Heart left ventricle (tissue), 13 donors: Measurements from ENCODE around the gene PTHLH.

Experiments used
- POLR2A ChIP-seq, 2 donors: fragments of 450-650 bp; IDR thresholded peaks; one replicate each; pipeline ENCODE4 v1.6.1; 2017; ENCODE audit warnings: antibody characterized with exemption in 2 of 2, mild to moderate bottlenecking in 2 of 2, moderate library complexity in 2 of 2
- TF ChIP-seq, protein P1 (sequence below), 12 donors: fragments of 200-600 bp; sonication (generic) in 4 of 12; IDR thresholded peaks; one replicate each; pipeline versions ENCODE4 v1.5.0 to v1.8.0; 2018 to 2022; ENCODE audit warnings: antibody characterized with exemption in 12 of 12, mild to moderate bottlenecking in 5 of 12
- donor health status: ischemic (EF 13 %, LVEDD 7.1; RV severe dilation, severe dysfunction).
- donor health status: DM: no; HTN: yes; CAD: no.
- donor health status: DM: no; HTN: no; CAD: no.
- donor health status: ischemic (EF 25% LVEDD 6.9; RV normal size, moderate dysfunction).
- donor health status: ischemic (EF 25% LVEDD 5.7; RV mildly dilated, moderate dysfunction).
- donor health status: ischemic (EF 35%, LVEDD 5.7; RV mildly dilated, moderate dysfunction).
- donor health status: nonischemic (EF 11% LVEDD 7.7; RV severe dilation, severe dysfunction).
- donor health status: DM: yes; HTN: yes; CAD: no.
- donor health status: PGD.
- donor health status: ischemic (EF 29% LVEDD 5.4; RV normal size, mild dysfunction).
- donor health status: nonischemic (EF 23%, LVEDD 6.1; RV moderate dilation, normal function).

DNA sequence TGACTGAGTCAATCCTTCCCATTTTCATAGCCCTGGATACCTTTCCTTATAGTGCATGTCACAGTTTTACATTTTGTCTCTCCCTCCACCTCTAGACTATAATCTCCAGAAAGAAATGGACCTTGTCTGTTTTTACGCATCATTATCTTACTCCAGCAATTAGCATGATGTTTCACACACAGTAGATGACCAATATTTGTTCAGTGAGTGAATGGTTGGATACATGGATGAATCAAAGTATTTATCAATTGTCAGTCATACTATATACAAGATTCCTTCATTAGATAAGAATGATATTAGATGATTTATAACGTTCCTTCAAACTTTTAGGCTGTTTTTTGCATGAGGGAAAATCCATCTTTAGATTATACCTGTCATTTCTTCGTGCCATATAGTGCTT, 61.1 kb downstream of the PTHLH start:
- TF ChIP-seq, protein P1, sequence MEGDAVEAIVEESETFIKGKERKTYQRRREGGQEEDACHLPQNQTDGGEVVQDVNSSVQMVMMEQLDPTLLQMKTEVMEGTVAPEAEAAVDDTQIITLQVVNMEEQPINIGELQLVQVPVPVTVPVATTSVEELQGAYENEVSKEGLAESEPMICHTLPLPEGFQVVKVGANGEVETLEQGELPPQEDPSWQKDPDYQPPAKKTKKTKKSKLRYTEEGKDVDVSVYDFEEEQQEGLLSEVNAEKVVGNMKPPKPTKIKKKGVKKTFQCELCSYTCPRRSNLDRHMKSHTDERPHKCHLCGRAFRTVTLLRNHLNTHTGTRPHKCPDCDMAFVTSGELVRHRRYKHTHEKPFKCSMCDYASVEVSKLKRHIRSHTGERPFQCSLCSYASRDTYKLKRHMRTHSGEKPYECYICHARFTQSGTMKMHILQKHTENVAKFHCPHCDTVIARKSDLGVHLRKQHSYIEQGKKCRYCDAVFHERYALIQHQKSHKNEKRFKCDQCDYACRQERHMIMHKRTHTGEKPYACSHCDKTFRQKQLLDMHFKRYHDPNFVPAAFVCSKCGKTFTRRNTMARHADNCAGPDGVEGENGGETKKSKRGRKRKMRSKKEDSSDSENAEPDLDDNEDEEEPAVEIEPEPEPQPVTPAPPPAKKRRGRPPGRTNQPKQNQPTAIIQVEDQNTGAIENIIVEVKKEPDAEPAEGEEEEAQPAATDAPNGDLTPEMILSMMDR (IDR thresholded peaks at IDR 0.05) = no peak
- no peak for TF ChIP-seq POLR2A (IDR thresholded peaks at IDR 0.05)
